SK-N-SH treated with all-trans-retinoic acid at 6 μM for 48 hours (cell line): ENCODE data around the gene FAT4.
A peak's percentile ranks its signal among the peaks of the same experiment; 100 is the strongest.

Experiments used
- ATAC-seq: fragments of 200-7000 bp; cut with Tn5 transposase; 3 replicates; pipeline ENCODE4 v1.9.1; 2020; ENCODE audit warnings: mild to moderate bottlenecking, moderate library complexity
- ARNTL ChIP-seq: fragments of 450-650 bp; formaldehyde crosslinking; IDR thresholded peaks from 2 replicates; pipeline ENCODE4 v1.5.0; 2020; ENCODE audit warnings: low read depth, mild to moderate bottlenecking, moderate library complexity, borderline replicate concordance
- BACH2 ChIP-seq: fragments of 250-450 bp; sonication (Bioruptor Pico); IDR thresholded peaks from 2 replicates; pipeline ENCODE4 v1.9.0; 2021; ENCODE audit warnings: mild to moderate bottlenecking, borderline replicate concordance
- CREB5 ChIP-seq: fragments of 250-450 bp; sonication (Bioruptor Pico); IDR thresholded peaks from 2 replicates; pipeline ENCODE4 v1.5.1; 2020; ENCODE audit warnings: low read depth, mild to moderate bottlenecking, moderate library complexity
- CSDC2 ChIP-seq: fragments of 250-450 bp; sonication (Bioruptor Pico); IDR thresholded peaks from 2 replicates; pipeline ENCODE4 v1.5.0; 2020; ENCODE audit warnings: mild to moderate bottlenecking, moderate library complexity
- GLIS3 ChIP-seq: fragments of 250-450 bp; sonication (Bioruptor Pico); IDR thresholded peaks from 2 replicates; pipeline ENCODE4 v1.5.0; 2020; ENCODE audit warnings: mild to moderate bottlenecking, moderate library complexity
- ISL1 ChIP-seq: fragments of 250-450 bp; sonication (Bioruptor Pico); IDR thresholded peaks from 2 replicates; pipeline ENCODE4 v2.1.2; 2022; ENCODE audit warnings: mild to moderate bottlenecking, moderate library complexity
- OSR1 ChIP-seq: fragments of 250-450 bp; sonication (Bioruptor Pico); IDR thresholded peaks from 2 replicates; pipeline ENCODE4 v1.8.0; 2022; ENCODE audit warnings: moderate library complexity, mild to moderate bottlenecking, inconsistent platforms
- PATZ1 ChIP-seq: fragments of 250-450 bp; sonication (Bioruptor Pico); IDR thresholded peaks from 2 replicates; pipeline ENCODE4 v1.8.0; 2020; ENCODE audit warnings: mild to moderate bottlenecking, moderate library complexity, borderline replicate concordance
- POU6F1 ChIP-seq: fragments of 250-450 bp; sonication (Bioruptor Pico); IDR thresholded peaks from 2 replicates; pipeline ENCODE4 v1.8.0; 2021; ENCODE audit warnings: low read depth, mild to moderate bottlenecking, moderate library complexity, borderline replicate concordance
- PPARA ChIP-seq: fragments of 250-450 bp; sonication (Bioruptor Pico); IDR thresholded peaks from 2 replicates; pipeline ENCODE4 v1.5.0; 2020; ENCODE audit warnings: mild to moderate bottlenecking, borderline replicate concordance
- RARB ChIP-seq: fragments of 250-450 bp; sonication (Bioruptor Pico); IDR thresholded peaks from 2 replicates; pipeline ENCODE4 v1.8.0; 2021; ENCODE audit warnings: mild to moderate bottlenecking, moderate library complexity
- SNAI2 ChIP-seq: fragments of 250-450 bp; sonication (Bioruptor Pico); IDR thresholded peaks from 2 replicates; pipeline ENCODE4 v1.5.0; 2020; ENCODE audit warnings: mild to moderate bottlenecking, moderate library complexity
- TCF4 ChIP-seq: fragments of 250-450 bp; sonication (Bioruptor Pico); IDR thresholded peaks from 2 replicates; pipeline ENCODE4 v1.8.0; 2021; ENCODE audit warnings: mild to moderate bottlenecking, moderate library complexity, borderline replicate concordance
- TOX ChIP-seq: fragments of 250-450 bp; sonication (Bioruptor Pico); IDR thresholded peaks from 2 replicates; pipeline ENCODE4 v1.8.0; 2021; ENCODE audit warnings: mild to moderate bottlenecking, moderate library complexity, borderline replicate concordance
- ZC3H10 ChIP-seq: fragments of 250-450 bp; sonication (Bioruptor Pico); IDR thresholded peaks from 2 replicates; pipeline ENCODE4 v1.5.1; 2021; ENCODE audit warnings: mild to moderate bottlenecking, moderate library complexity
- ZFP3 ChIP-seq: fragments of 250-450 bp; sonication (Bioruptor Pico); IDR thresholded peaks from 2 replicates; pipeline ENCODE4 v1.5.0; 2020; ENCODE audit warnings: mild to moderate bottlenecking, moderate library complexity
- ZFP30 ChIP-seq: fragments of 450-650 bp; formaldehyde crosslinking; IDR thresholded peaks from 2 replicates; pipeline ENCODE4 v1.5.0; 2022; ENCODE audit warnings: mild to moderate bottlenecking, moderate library complexity
- ZNF565 ChIP-seq: fragments of 450-650 bp; formaldehyde crosslinking; conservative IDR thresholded peaks from 2 replicates; pipeline ENCODE4 v1.5.0; 2020; ENCODE audit warnings: low read depth, mild to moderate bottlenecking, moderate library complexity
- ZNF70 ChIP-seq: fragments of 450-650 bp; formaldehyde crosslinking; IDR thresholded peaks from 2 replicates; pipeline ENCODE4 v1.5.0; 2020; ENCODE audit warnings: mild to moderate bottlenecking, moderate library complexity
- ZNF8 ChIP-seq: fragments of 450-650 bp; formaldehyde crosslinking; IDR thresholded peaks from 2 replicates; pipeline ENCODE4 v1.5.0; 2020; ENCODE audit warnings: mild to moderate bottlenecking, moderate library complexity

Gene FAT4

DNA sequence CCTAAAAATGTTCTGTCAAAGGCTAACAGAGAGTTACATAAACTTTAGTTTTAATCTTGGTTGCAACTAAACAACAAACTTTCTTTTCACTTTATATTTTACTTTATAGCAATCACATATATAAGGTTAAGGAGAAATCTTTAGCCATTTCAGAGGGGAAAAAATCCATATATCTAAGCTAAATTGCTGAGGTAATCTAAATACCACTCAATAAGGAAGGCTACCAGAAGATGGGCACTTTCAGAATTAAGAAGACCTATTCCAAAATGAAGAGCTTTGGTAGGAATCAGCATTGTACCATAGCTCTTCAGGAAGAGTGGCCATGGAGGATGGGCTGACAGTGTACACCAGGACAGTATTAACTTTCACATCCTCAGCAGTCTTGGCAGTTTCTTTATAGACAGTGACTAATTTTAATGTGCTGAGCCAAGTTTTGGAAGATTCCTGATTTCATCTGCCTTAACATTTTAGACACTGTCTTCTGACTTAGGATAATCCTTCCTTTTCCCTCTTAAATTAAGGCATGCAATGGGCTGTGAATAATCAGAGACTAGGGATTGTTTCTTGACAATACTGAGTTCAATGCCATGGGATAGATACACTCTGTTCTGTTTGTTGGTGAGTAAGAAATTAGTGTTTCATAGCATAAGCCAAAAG lies 7.1 kb downstream of the FAT4 start:
- peak; percentile 74 for ATAC-seq
- no peak for TF ChIP-seq OSR1 (CRISPR knock-in tag)
- 0 out of 2 replicates have a peak, but pooled peaks have one; percentile 25 for TF ChIP-seq SNAI2 (CRISPR knock-in tag)
- TF ChIP-seq ISL1 (CRISPR knock-in tag): peak; percentile 38; the same call in 1 of the 2 replicates

GRCh38 chr4:125322366-125322730 lies 7.6 kb downstream of the FAT4 start:
- no peak for ATAC-seq

GRCh38 chr4:125323654-125324053 lies 8.9 kb downstream of the FAT4 start:
- TF ChIP-seq TCF4 (CRISPR knock-in tag) (no peak), ISL1 (CRISPR knock-in tag) (peak; percentile 60; the same call in 1 of the 2 replicates)
- peak; percentile 77 for ATAC-seq

More at GRCh38 chr4:125322366-125322730, 7.6 kb downstream of the FAT4 start:
- TF ChIP-seq GLIS3 (CRISPR knock-in tag) (no peak), OSR1 (CRISPR knock-in tag) (no peak), POU6F1 (CRISPR knock-in tag) (no peak), ZFP3 (CRISPR knock-in tag) (no peak), ISL1 (CRISPR knock-in tag) (no peak; the same call in 1 of the 2 replicates), PATZ1 (CRISPR knock-in tag) (no peak), SNAI2 (CRISPR knock-in tag) (no peak), CSDC2 (no peak), ZC3H10 (no peak), CREB5 (CRISPR knock-in tag) (no peak), BACH2 (CRISPR knock-in tag) (no peak), ZFP30 (CRISPR knock-in tag) (no peak), PPARA (CRISPR knock-in tag) (no peak), ZNF8 (CRISPR knock-in tag) (no peak)

- no peak for ATAC-seq
- TF ChIP-seq ZFP3 (CRISPR knock-in tag): no peak
- no peak for TF ChIP-seq ZNF70
- TF ChIP-seq TCF4 (CRISPR knock-in tag): no peak
- no peak for TF ChIP-seq RARB
- no peak for TF ChIP-seq POU6F1 (CRISPR knock-in tag)
- TF ChIP-seq ZNF565 (CRISPR knock-in tag): no peak
- no peak for TF ChIP-seq PATZ1 (CRISPR knock-in tag)
- TF ChIP-seq TOX: no peak
- no peak for TF ChIP-seq ISL1 (CRISPR knock-in tag)
- TF ChIP-seq CSDC2: no peak
- no peak for TF ChIP-seq PPARA (CRISPR knock-in tag)
- TF ChIP-seq GLIS3 (CRISPR knock-in tag): no peak
- TF ChIP-seq ARNTL (CRISPR knock-in tag): no peak
These were observed 11.0 kb downstream of the FAT4 start for GRCh38 chr4:125325733-125326132.
